ENCODE results near the gene FAXC. TPM values are rescaled to one million over a fixed set of nuclear protein-coding genes. Genes with fewer than 3 reads are reported as not detected.
A peak's percentile ranks its signal among the peaks of the same experiment; 100 is the strongest.

FAXC gene
- total RNA-seq, 1 experiment from 2014 or later, result 12.9 TPM

- TF ChIP-seq CTCF (IDR thresholded peaks at IDR 0.05) (no peak), FOXP1 (CRISPR knock-in tag; IDR thresholded peaks at IDR 0.05; ENCODE audit: borderline replicate concordance) (no peak), ZNF416 (CRISPR knock-in tag; IDR thresholded peaks at IDR 0.05) (no peak), PRRX2 (CRISPR knock-in tag; IDR thresholded peaks at IDR 0.05) (no peak)
These were observed 35.0 kb upstream of the FAXC start (continued) for GRCh38 chr6:99384507-99384906.

- H3K36me3 Mint-ChIP-seq, result no peaks in the 10 kb centered on the region
- no peak overlapping the region for H3K4me3 Mint-ChIP-seq
- ATAC-seq (no peak), DNase-seq (ENCODE audit: low spot score) (no peak)
- CTCF ChIA-PET, result no interaction called here
- H3K9me3 Mint-ChIP-seq, result no peaks in the 10 kb centered on the region
- POLR2A ChIA-PET, result no interaction called here
- TF ChIP-seq FOXP4 (CRISPR knock-in tag; IDR thresholded peaks at IDR 0.05) (no peak), RELA (CRISPR knock-in tag; IDR thresholded peaks at IDR 0.05; ENCODE audit: borderline replicate concordance) (no peak), ZNF263 (CRISPR knock-in tag; IDR thresholded peaks at IDR 0.05; ENCODE audit: low read depth) (no peak), ZNF416 (CRISPR knock-in tag; IDR thresholded peaks at IDR 0.05) (no peak), ATF3 (CRISPR knock-in tag; conservative IDR thresholded peaks at IDR 0.05) (no peak), SP1 (CRISPR knock-in tag; conservative IDR thresholded peaks at IDR 0.05) (no peak), ELF4 (CRISPR knock-in tag; IDR thresholded peaks at IDR 0.05; ENCODE audit: low read depth) (no peak), TEAD4 (CRISPR knock-in tag; IDR thresholded peaks at IDR 0.05) (no peak), PREB (CRISPR knock-in tag; IDR thresholded peaks at IDR 0.05; ENCODE audit: borderline replicate concordance) (no peak), RORB (CRISPR knock-in tag; IDR thresholded peaks at IDR 0.05) (no peak), FOXJ3 (CRISPR knock-in tag; IDR thresholded peaks at IDR 0.05; ENCODE audit: borderline replicate concordance) (no peak), MYBL2 (CRISPR knock-in tag; IDR thresholded peaks at IDR 0.05) (no peak)
- no peaks in the 10 kb centered on the region for H3K4me1 Mint-ChIP-seq
- H3K27ac Mint-ChIP-seq, result no peak overlapping the region
- H3K27me3 Mint-ChIP-seq (ENCODE audit: low read depth), result no peaks in the 10 kb centered on the region
These were observed 29.2 kb upstream of the FAXC start for GRCh38 chr6:99378636-99379035.

GRCh38 chr6:99369533-99369932 is 20.1 kb upstream of the FAXC start:
- no peaks in the 10 kb centered on the region for H3K27me3 Mint-ChIP-seq (ENCODE audit: low read depth)
- peak; percentile 16 for DNase-seq (ENCODE audit: low spot score)
- TF ChIP-seq TP53 (CRISPR knock-in tag; IDR thresholded peaks at IDR 0.05), result no peak
- no peak for TF ChIP-seq ELF4 (CRISPR knock-in tag; IDR thresholded peaks at IDR 0.05; ENCODE audit: low read depth)
- TF ChIP-seq MXD4 (CRISPR knock-in tag; IDR thresholded peaks at IDR 0.05; ENCODE audit: borderline replicate concordance), result no peak
- TF ChIP-seq CDX4 (CRISPR knock-in tag; IDR thresholded peaks at IDR 0.05; ENCODE audit: borderline replicate concordance), result no peak
- TF ChIP-seq ZNF423 (CRISPR knock-in tag; IDR thresholded peaks at IDR 0.05), result no peak
- no peak for TF ChIP-seq CBFB (CRISPR knock-in tag; IDR thresholded peaks at IDR 0.05; ENCODE audit: low read depth)
- TF ChIP-seq EMX1 (CRISPR knock-in tag; IDR thresholded peaks at IDR 0.05), result no peak
- no peak for TF ChIP-seq NR3C1 (CRISPR knock-in tag; conservative IDR thresholded peaks at IDR 0.05; ENCODE audit: low read depth)
- TF ChIP-seq ARID4B (CRISPR knock-in tag; IDR thresholded peaks at IDR 0.05; ENCODE audit: borderline replicate concordance), result no peak
- H3K27ac Mint-ChIP-seq, result no peak overlapping the region; the same call in 1 of the 2 replicates
- peaks cover 9% of the 10 kb centered on the region for H3K4me1 Mint-ChIP-seq
- H3K36me3 Mint-ChIP-seq, result no peaks in the 10 kb centered on the region
- ATAC-seq, result peak; percentile 98
- no peak overlapping the region for H3K4me3 Mint-ChIP-seq
- no peaks in the 10 kb centered on the region for H3K9me3 Mint-ChIP-seq
- ChIA-PET CTCF (interaction anchor here (0.8 to 2.4 kb wide), 8 partner anchors 11 to 51 kb away, joined by 3 to 17 read pairs (median 5); partner anchors contain the start of gene COQ3), POLR2A (interaction anchor here (1.3 to 2.5 kb wide), 2 partner anchors 23 to 55 kb away, joined by 4 to 7 read pairs; partner anchors contain the start of genes COQ3 and PNISR)
